Activated T-helper 1 cell treated with Interleukin-2 at 50 U/mL for 16 hours (primary cell): ENCODE results near the gene POMT2.
"Not testable (repeated sequence)": the region's sequence is repeated elsewhere in the genome, so short reads cannot be mapped to it uniquely, and the experiment has no call there.

Experiments used
- DNase-seq: peaks from one replicate; pipeline ENCODE4 v3.0.0-alpha.2; 2020; ENCODE audit warnings: low read depth

The POMT2 gene

DNA sequence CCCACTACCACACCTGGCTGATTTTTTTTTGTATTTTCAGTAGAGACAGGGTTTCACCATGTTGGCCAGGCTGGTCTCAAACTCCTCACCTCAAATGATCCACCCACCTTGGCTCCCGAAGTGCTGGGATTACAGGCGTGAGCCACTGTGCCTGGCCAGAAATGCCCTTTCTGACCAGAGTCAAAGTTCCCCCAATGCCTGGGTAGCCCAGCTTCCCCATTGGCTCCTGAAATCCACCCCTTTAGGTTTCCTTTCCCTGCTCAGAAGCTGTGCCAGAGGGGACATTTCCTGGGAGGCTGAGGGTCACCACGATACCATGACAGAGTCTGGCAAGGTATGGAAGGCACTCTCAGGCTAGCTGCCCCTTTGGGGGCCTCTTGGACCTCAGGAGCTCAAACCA lies 3.6 kb upstream of the POMT2 start:
- no peak for DNase-seq

DNA sequence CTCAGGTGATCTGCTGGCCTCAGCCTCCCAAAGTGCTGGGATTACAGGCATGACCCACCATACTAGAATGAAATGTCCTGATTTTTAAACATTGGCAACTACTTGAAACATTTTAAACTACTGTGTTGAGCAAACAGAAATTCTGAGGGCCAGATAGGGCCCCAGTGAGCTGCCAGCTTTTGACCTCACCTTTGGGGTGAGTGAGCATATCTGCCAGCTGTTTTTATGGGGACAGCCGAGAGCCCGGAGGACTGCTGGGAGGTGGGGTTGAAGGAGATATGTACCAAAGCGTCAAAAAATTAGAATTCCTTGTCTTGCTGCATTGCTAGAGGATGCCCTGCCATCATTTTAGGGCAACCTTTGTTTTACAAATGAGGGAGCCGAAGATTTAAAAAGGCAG lies 2.9 kb upstream of the POMT2 start:
- DNase-seq = no peak

DNA sequence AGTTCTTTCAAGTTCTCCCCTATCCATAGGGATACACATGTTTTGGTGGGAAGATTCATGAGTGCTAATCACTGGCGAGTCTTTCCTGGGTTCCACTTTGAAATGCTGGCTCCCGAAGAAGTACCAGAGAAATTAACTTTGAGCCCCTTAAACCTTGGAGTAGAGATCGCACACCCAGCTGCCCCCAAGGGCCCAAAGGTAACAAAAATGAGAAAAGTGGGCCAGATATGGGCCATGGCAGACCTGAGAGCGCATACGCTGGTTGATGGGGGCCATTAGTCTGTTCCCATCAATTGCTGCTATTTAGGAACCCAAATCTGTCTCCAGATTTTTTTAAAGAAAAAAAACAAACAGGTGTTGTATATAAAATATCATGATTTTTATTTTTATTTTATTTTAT lies 2.3 kb upstream of the POMT2 start:
- DNase-seq = no peak

- no peak for DNase-seq
Observed at GRCh38 chr14:77322250-77322902, 1.7 kb upstream of the POMT2 start.

- DNase-seq = no peak
Observed at GRCh38 chr14:77319422-77319821, 1.3 kb downstream of the POMT2 start.

GRCh38 chr14:77318756-77319155 lies 1.9 kb downstream of the POMT2 start:
- not testable (repeated sequence) for DNase-seq

DNA sequence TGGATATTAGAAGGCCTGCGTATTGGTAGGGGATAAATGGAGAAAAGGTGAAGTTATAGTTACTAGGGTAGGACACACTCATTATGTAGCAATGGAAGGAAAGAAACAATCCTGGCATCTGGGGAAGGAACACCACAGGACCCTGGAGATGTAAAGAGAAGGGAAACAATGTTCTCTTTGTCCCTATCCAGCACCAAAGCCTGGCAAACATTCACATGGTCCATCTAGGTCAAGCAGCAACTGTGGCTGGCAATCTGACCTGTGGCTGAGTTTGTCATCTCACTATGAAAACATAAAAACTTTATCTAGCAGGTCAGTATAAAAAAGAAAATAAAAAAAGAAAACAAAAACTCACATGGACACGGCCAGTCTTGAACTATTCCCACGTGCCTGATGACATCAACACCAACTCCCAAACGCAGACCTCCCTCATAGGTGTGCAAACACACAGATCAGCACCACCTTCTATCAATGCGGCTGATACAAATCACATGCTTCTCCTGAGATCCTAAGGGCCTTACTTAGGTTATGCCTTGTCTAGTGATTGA lies 2.6 kb downstream of the POMT2 start:
- DNase-seq = no peak

DNA sequence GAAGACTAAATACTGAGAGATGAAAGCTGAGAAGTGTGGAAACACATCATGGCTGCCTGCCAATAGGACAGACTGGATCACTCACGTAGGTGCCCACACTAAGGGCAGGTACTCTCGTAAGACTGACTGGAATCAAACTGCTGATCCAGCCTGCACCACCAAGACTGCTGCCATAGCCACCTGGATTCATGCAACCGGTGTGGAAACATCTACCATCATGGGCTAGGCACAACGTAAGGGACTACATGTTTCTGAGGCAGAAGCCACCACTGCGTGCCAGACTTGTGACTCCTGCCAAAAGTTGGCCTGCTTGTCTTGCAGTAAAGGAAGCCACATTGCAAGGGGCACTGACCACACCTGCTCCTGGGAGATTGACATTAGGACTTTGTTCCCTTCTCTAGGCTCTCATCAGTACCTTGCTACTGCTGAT lies 3.8 kb downstream of the POMT2 start:
- no peak for DNase-seq

DNA sequence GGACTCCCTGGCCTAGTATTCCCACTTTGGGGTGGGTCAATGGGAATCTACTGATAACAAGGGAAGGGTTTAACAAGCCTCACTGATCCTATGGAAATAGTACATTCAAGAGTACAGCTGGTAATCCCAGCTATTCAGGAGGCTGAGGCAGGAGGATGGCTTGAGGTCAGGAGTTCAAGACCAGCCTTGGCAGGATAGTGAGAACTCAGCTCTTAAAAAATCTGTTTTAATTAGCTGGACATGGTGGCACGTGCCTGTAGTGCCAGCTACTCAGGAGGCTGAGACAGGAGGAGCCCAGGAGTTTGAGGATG lies 4.5 kb downstream of the POMT2 start:
- DNase-seq = no peak

DNA sequence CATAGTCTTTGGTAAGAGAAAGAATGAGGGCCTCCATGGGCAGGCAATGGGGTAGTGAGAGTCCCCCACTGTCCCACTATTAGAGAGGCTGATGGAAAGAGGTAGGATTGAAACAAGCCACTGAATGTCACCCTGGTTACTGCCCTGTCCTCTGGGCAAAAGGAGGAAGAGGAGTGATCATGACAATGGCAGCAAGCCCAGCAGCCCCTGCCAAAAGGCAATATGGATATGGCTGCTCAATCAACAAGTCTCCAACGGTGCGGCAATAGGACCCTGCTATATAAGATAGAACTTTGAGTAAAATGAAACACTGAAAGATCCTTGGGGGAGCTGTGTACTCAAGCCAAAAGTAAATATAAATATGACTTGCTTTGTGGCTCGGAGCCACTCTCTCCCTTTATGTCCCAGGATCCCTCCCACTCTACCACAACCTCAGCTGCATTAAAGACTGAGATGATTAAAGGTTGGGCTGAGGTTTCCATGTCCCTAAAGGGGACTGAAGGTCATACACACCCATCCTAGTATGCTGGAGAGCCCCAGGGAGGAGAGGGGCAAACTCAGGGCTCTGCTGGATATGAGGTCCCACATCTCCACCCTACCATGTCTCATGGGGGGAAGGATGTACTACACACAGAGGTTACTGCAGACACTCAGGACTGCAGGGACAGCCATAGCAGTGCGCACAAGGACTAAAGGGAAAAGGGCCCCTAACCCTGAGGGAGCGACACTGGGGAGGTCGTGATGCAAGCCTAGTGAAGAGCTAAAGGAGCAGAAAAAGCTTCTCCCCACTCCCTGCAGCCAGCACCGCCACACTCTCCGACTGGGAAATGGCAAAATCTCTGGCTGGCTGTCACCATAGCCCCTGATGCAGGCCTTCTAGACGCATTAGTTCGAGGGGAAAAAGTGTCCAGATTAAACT lies 5.9 kb downstream of the POMT2 start:
- no peak for DNase-seq

DNA sequence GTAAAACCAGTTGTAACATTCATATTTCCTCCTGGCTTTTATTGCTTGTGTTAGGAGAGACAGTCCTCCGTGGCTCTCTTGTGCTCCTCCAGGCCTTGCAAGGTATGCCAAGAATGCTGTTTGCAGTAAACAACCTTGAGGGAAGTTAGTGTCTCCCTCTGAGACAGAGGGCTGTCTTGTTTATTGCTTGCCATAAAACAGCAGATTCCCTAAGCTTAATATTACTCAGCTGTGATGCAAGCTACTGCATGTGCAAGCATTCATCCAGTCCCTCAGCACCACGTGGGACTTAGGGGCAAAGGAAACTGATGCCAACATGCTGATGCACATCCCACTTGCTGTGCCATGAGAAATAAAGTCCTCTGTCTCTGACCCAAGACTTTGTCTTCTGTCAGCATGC lies 6.6 kb downstream of the POMT2 start:
- no peak for DNase-seq

- DNase-seq = no peak
Observed at GRCh38 chr14:77313371-77313770, 7.3 kb downstream of the POMT2 start.

- DNase-seq = no peak
Observed at GRCh38 chr14:77311217-77311616, 9.5 kb downstream of the POMT2 start.

DNA sequence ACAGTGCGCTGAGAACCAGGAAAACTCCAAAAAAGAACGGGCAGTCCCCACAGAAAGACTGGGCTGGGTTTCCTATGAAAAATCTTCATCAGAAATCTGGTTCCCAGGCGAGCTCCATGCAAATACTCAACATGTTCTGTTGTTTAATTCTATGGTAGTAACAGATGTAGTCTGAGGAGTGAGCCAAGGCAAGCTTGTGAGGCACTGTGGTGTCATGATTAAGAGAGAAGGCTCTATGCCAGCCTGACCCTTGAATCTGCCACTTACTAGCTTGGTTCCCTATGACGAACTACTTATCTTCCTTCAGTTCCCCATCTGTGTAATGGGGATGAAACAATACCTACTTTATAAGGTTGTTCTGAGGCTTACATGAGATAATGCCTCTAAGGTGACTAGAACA lies 10.7 kb downstream of the POMT2 start:
- no peak for DNase-seq

DNA sequence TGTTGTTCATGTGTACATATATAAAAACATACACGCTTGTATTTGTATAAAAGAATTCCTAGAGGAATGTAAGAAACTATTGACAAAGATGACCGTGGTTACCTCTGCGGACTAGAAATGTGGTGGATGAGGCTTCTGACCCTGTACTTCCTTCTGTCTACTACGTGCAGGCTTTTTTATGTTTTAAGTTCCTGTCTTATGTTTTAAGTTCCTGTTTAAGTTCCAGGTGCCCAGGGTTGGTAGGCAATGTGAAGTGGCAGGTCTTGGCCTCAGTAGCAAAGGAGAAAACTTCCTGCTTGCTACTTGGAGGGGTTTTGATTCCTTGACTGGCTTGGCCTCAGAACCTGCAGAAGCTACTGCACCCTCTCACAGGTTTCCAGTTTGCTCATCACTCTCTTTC lies 11.6 kb downstream of the POMT2 start:
- DNase-seq = no peak

- no peak for DNase-seq
Observed at GRCh38 chr14:77306851-77307496, 13.7 kb downstream of the POMT2 start.

DNA sequence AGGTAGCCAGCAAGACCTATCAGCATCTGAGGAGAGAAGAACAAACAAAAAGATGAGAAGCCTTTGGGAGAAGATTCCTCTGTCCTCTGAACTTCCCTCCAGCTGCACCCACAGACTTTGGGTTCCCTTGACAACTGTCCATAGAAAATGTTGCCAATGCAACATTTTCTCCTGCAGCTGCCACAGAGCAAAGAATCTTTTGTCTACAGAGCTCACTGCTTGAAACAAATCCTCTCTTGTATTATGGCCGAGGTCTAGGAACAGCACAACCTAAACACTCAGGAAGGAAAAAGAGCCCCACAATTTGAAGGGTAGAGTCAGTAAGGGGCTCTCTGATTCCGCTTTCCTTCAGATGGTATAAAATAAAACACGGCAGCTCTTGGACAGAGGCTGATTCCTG lies 14.3 kb downstream of the POMT2 start:
- no peak for DNase-seq

DNA sequence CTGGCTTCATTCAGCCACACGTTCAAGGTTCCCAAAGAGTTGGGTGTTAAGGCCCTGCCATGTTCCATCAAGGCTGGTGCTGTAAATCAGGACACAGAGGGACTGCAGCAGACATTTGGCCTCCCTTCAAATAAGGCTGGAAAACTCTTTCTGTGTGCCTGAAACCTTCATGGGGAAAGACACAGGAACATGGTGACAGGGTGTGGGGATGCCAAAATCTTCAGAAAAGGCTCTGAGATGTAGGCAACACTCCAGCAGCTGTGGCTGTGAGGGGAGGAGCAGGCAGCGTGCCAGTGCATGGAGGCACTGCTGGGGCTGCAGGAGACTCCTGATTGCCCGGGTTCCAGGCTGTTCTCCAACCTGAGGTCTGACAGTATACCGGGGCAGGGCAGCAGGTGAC lies 15.0 kb downstream of the POMT2 start:
- no peak for DNase-seq

GRCh38 chr14:77303417-77304156 lies 17.1 kb downstream of the POMT2 start:
- DNase-seq = no peak

DNA sequence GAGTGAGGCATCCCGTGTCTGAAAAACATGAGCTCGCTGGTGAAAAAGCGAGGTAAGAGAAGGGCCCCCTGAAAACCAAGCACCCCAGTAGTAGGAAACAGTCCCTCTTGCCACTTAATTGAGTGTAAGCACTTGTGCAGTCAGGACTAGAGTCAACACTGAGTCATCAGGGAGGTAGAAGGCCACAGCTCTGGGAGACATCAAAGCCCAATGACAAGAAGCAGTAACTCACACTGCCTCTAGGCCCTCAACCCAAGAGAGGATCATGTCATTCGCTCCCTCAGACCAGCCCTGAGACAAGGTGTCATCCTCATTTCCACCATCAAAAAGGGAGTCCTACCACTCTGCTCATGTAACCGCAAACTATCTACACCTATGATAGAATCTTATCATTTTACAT lies 17.8 kb downstream of the POMT2 start:
- no peak for DNase-seq

DNA sequence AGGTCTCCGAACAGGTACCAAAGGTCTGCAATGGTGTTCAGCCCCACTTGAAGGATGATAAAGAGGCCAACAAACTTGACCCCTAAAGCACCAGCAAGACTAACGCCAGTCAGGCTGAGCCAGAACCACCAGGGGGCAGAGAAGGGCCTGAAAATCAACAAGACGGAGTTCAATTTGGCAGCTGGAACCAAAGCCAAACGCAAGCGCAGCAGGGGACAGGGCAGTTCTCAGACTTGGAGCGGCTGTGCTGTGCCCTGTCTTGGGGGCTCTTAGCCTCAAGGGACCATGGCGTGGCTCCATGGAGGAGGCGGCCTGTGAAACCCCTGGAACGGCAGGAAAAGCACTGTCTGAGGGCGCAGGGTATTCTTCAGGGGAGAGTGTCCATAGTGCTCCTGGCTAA lies 19.6 kb downstream of the POMT2 start:
- peak; percentile 18 for DNase-seq

DNA sequence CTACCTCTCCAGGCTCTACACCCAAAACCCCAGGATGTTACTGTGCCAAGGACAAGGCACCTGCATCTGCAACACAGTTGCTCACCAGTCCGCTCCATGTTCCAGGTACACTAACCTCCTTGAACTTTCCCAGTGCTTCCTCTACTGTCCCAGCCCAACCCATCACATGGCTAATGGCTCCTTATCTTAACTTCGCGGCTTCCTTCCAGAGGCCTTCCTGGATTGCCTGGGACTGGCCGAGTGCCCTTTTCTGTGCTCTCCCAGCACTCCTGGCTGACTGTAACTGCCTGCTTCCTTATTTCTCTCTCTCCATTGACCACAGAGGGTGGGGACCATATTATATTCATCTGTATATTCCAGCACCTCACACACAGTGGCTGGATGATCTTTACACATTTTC lies 20.9 kb downstream of the POMT2 start:
- no peak for DNase-seq
